GM12874 (cell line): ENCODE measurements around the gene ARHGAP28.

Experiments used
- TF ChIP-seq, protein P1 (sequence below): IDR thresholded peaks from 2 replicates; pipeline ENCODE4 v1.5.1; 2011; ENCODE audit warnings: low read depth, mild to moderate bottlenecking, control low read depth, low read length, moderate library complexity; ENCODE audit not compliant: insufficient read depth

The ARHGAP28 gene

DNA sequence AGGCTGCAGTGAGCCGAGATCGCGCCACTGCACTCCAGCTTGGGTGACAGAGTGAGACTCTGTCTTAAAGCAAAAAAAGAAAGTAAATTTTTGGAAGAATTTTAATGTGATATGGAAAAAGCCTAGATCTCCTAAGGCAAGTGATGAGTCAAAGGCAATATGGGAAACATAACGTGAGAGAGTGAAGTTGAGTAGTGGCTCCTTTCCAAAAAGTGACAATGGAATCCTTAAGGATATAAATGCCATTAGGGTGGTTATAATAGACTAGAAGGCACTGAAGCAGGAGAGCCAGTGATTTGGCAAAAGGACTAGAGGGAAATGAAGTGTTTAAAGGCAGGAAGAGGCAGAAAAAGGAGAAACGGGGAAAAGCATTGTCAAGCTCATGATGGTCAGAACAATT, 25.6 kb downstream of the ARHGAP28 start:
- TF ChIP-seq, protein P1, sequence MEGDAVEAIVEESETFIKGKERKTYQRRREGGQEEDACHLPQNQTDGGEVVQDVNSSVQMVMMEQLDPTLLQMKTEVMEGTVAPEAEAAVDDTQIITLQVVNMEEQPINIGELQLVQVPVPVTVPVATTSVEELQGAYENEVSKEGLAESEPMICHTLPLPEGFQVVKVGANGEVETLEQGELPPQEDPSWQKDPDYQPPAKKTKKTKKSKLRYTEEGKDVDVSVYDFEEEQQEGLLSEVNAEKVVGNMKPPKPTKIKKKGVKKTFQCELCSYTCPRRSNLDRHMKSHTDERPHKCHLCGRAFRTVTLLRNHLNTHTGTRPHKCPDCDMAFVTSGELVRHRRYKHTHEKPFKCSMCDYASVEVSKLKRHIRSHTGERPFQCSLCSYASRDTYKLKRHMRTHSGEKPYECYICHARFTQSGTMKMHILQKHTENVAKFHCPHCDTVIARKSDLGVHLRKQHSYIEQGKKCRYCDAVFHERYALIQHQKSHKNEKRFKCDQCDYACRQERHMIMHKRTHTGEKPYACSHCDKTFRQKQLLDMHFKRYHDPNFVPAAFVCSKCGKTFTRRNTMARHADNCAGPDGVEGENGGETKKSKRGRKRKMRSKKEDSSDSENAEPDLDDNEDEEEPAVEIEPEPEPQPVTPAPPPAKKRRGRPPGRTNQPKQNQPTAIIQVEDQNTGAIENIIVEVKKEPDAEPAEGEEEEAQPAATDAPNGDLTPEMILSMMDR, result no peak

DNA sequence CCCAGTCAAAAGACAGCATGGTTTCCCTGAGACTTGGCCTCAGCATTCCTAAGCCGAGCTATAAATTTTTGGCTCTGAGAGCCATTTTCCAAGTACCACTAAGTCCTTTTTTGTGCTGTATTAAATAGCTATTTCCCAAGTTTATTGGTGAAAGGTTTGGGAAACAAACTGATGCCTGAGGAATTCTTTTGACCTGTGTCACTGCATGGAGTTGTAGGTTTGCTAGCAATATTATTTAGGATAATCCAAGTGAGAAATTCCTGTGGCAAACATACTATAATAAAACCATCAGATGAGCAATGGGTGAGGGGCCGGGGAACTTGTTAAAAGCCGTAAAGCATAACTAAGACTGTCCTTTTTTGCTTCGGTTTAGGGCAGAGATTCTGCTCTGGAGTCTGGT, 28.4 kb downstream of the ARHGAP28 start:
- TF ChIP-seq, protein P1, result no peak

DNA sequence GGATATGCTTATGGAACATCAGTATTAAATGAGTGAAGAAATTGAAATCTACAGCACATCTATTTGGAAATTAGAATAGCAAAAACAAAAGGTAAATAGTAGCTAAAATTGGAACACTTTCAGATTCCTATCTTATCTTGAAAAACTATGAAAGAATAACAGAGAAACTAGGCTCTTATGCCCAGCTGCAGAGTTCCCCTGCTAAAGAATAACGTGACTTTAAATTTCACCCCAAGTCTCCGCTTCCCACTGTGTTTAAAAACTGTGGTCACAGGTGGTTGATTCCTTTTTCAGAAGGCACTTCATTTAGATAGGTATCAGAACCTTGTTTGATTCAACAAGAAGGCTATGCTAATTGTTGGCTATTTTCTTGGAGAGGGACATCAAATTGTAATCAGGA, 30.1 kb downstream of the ARHGAP28 start:
- TF ChIP-seq, protein P1, result no peak

DNA sequence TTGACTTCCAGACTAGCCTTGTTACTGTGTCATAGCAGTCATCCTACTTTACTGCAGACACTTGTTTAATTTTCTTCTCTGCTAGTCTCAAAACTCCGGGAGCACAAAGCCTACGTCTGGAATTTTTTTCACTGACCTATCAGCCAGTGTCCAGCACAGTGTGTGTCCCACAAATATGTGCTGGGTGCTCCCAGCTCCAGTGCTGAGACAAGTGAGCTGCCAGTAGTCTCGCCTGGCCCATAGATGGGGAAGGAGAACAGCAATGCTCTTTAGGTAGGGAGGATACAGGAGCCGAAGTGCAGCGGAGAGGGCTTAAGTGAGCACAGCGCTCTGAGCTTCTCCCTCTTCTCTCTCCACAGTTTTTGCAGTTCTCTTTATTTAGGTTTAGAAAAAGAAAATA, 34.0 kb downstream of the ARHGAP28 start:
- TF ChIP-seq, protein P1, result no peak

DNA sequence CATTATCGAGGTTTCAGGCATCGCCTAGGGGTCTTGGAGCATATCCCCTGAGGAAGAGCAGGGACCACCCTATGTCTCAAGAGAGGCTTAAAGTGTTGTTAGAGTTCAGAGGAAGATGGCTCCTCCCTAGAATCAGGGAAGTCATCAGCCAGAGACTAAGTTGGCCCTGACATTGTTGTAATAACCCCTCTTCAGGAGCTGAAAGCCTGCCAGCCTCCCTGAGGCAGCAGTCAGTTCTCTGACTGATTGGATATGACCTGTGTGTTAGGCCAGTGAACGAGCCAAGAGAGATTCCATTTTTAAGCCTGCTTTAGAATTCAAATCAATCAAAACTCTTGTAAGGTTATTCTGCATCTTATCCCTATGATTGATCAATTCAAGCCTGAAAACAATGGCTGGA, 34.9 kb downstream of the ARHGAP28 start:
- TF ChIP-seq, protein P1, result no peak

DNA sequence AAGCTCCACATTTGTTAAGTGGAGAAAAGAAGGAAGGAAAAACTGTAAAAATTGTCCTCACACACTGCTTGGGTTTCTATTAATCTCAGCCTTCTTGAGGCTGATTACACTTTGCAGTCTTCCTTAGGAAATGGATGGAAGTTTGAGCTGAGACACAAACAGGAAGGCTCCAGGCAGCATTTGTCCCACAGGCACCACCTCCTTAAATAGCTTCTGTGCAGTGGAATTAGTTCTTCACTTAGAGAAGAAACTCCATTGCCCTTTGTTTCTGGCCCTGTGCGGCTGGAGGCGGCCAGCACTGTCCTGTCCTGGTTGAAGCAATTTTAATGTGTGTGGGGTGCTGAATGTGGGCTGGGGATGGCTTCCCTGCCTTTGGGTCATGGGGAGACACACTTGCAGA, 44.3 kb downstream of the ARHGAP28 start:
- TF ChIP-seq, protein P1, result no peak

DNA sequence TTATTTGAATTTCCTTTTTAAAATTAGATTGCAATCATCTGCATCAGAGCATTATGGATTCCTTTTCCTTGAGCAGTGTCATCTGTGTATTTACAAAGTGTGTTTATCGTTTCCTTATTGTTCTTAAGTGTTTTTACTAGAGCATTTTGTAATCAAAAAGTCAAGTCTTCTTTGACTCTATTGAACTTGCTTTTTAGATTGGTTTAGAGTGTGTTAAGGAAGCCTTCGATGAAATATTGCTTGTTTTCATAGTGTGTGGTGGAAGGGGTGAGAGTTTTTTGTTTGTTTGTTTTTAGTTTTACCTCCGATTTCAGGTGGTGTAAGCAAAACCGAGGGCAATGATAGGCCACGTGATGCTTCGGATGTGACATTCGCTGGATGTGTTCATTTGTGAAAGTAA, 45.7 kb downstream of the ARHGAP28 start:
- TF ChIP-seq, protein P1, result no peak

DNA sequence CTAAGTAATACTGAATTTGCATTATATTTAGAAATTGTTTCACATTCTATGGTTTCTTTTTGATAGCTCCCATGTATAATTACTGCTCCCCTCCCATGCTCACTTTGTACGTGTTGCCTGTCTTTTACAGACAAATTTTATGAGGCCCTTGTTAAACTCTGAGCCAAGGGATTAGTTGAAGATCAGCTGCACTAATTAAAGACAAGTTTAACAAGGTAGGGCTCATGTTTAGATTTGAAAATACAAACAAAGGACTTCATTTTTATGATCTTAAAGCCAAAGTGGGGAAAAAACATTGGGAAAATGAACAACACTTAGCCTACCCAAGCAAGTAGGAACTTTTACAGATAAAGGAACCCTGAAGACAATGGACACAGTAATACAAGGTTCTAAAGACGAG, 46.2 kb downstream of the ARHGAP28 start:
- TF ChIP-seq, protein P1, result no peak
